ENCODE results near the gene RHOH.

- TF ChIP-seq CTCF (IDR thresholded peaks at IDR 0.05 in 8 of 11, conservative IDR thresholded peaks at IDR 0.05 in 3 of 11) (no peak), POLR2A (IDR thresholded peaks at IDR 0.05) (no peak)
Observed at GRCh38 chr4:40196272-40196671, 559 bp upstream of the RHOH start.

All from spleen (tissue), 7 donors.